Measurements from ENCODE around the gene HBP1. TPM values are rescaled to one million over a fixed set of nuclear protein-coding genes. Genes with fewer than 3 reads are reported as not detected.
A peak's percentile ranks its signal among the peaks of the same experiment; 100 is the strongest.

The HBP1 gene
- total and polyA plus RNA-seq, 2 of the 8 experiments (the other 6 are each of a cell fraction or from before 2014, with no cell fraction given) = 28.9 to 29.2 TPM

- 0 out of 2 replicates have a peak, but pooled peaks have one; percentile 5 for TF ChIP-seq SP1 (IDR thresholded peaks at IDR 0.05; ENCODE audit: low read depth, low read length)
Measured at GRCh38 chr7:107130487-107131220, 38.1 kb upstream of the HBP1 start (continued).

All from H1 (cell line).